Breast epithelium (tissue), 3 donors: ENCODE results near the gene ELAVL1.

Experiments used
- POLR2A ChIP-seq: fragments of 450-650 bp; IDR thresholded peaks from one replicate; pipeline ENCODE4 v1.6.1; 2016; ENCODE audit warnings: antibody characterized with exemption, mild to moderate bottlenecking, moderate library complexity
- TF ChIP-seq, protein P1 (sequence below), 3 donors: fragments of 450-650 bp; IDR thresholded peaks; one replicate each; pipeline ENCODE4 v1.5.1; 2016 to 2017; ENCODE audit warnings: antibody characterized with exemption in 3 of 3, mild to moderate bottlenecking in 3 of 3, moderate library complexity in 3 of 3

- TF ChIP-seq, protein P1, sequence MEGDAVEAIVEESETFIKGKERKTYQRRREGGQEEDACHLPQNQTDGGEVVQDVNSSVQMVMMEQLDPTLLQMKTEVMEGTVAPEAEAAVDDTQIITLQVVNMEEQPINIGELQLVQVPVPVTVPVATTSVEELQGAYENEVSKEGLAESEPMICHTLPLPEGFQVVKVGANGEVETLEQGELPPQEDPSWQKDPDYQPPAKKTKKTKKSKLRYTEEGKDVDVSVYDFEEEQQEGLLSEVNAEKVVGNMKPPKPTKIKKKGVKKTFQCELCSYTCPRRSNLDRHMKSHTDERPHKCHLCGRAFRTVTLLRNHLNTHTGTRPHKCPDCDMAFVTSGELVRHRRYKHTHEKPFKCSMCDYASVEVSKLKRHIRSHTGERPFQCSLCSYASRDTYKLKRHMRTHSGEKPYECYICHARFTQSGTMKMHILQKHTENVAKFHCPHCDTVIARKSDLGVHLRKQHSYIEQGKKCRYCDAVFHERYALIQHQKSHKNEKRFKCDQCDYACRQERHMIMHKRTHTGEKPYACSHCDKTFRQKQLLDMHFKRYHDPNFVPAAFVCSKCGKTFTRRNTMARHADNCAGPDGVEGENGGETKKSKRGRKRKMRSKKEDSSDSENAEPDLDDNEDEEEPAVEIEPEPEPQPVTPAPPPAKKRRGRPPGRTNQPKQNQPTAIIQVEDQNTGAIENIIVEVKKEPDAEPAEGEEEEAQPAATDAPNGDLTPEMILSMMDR (IDR thresholded peaks at IDR 0.05): no peak
- no peak for TF ChIP-seq POLR2A
These were observed 31.1 kb upstream of the ELAVL1 start for GRCh38 chr19:8036434-8037099.
